HCT116 (cell line): ENCODE results near the gene KRT33B. TPM values are rescaled to one million over a fixed set of nuclear protein-coding genes. Genes with fewer than 3 reads are reported as not detected.

ENCODE experiments used
- ATAC-seq: fragments of 200-7000 bp; cut with Tn5 transposase; 2 replicates; pipeline ENCODE4 v1.9.1; 2020; ENCODE audit warnings: mild to moderate bottlenecking, moderate library complexity
- BruUV-seq: library from RNA; stranded (reverse); fragments of 400-500 nt; replicated peaks from 2 replicates; lab custom pipeline; 2021; lab: Mats Ljungman, UMichigan
- CTCF ChIA-PET: fragments of 300-600 bp; sonication (Branson Sonifier 250); formaldehyde crosslinking; loops from one replicate; lab custom pipeline; 2021; ENCODE audit warnings: antibody characterized with exemption; lab: Charles Lee
- POLR2A ChIA-PET: fragments of 300-600, 350-600 bp; sonication (Branson Sonifier 250); formaldehyde crosslinking; loops from one replicate; lab custom pipeline; 2021; ENCODE audit warnings: antibody characterized with exemption; lab: Charles Lee
- RAD21 ChIA-PET, 2 experiments: fragments of 300-600 bp; sonication (Branson Sonifier 250); formaldehyde crosslinking; loops; one replicate each; lab custom pipeline; 2023; ENCODE audit warnings: low total read pairs in 2 of 2; ENCODE audit not compliant: uncharacterized antibody in 2 of 2, unreplicated experiment in 2 of 2, low non-redundant PET in 1 of 2; lab: Charles Lee
- DNase-seq: peaks from one replicate; pipeline ENCODE4 v3.0.0-alpha.2; 2010; ENCODE audit warnings: low read depth, low spot score
- H2AFZ ChIP-seq: fragments of 200-600 bp; shearing (Covaris generic), sonication (generic); 2 replicates; pipeline ENCODE4 v1.6.1; 2017; ENCODE audit warnings: low read depth, mixed run types, mixed read lengths, antibody characterized with exemption, low read length; ENCODE audit not compliant: poor library complexity, severe bottlenecking
- H3K27ac ChIP-seq: 2 replicates; pipeline ENCODE4 v1.5.1; 2012; ENCODE audit warnings: low read depth, low read length
- H3K27me3 ChIP-seq: fragments of 200-600 bp; sonication (generic); 2 replicates; pipeline ENCODE4 v1.6.1; 2016; ENCODE audit warnings: mixed run types, low read length, mixed read lengths; ENCODE audit not compliant: insufficient read depth
- H3K36me3 ChIP-seq, 2 experiments: fragments of 200-500 bp in 1 of 2; fragments of 200-600 bp in 1 of 2; sonication (Bioruptor generic) in 1 of 2; sonication (generic) in 1 of 2; 2 replicates each; pipeline versions ENCODE4 v1.5.1 to v1.6.1; 2014 to 2016; ENCODE audit warnings: low read length in 2 of 2, inconsistent platforms in 1 of 2, mixed read lengths in 1 of 2, mixed run types in 1 of 2; ENCODE audit not compliant: insufficient read depth in 2 of 2, control insufficient read depth in 1 of 2
- H3K4me1 ChIP-seq, 2 experiments: fragments of 200-600 bp in 1 of 2; sonication (generic) in 1 of 2; 2 replicates each; pipeline versions ENCODE4 v1.5.1 to v1.6.1; 2012 to 2017; ENCODE audit warnings: low read length in 2 of 2, inconsistent platforms in 1 of 2, mild to moderate bottlenecking in 1 of 2, mixed read lengths in 1 of 2, mixed run types in 1 of 2, moderate library complexity in 1 of 2; ENCODE audit not compliant: insufficient read depth in 2 of 2, control insufficient read depth in 1 of 2
- H3K4me2 ChIP-seq: fragments of 200-600 bp; sonication (generic); 2 replicates; pipeline ENCODE4 v1.6.1; 2017; ENCODE audit warnings: mixed run types, low read length, mixed read lengths
- H3K4me3 ChIP-seq, 2 experiments: fragments of 200-600 bp in 1 of 2; sonication (generic) in 1 of 2; replicated peaks in 1 of 2; 2 replicates each; pipeline ENCODE4 v1.5.1; 2011 to 2016; ENCODE audit warnings: low read length in 2 of 2, control low read depth in 1 of 2, low read depth in 1 of 2, mild to moderate bottlenecking in 1 of 2, mixed read lengths in 1 of 2, mixed run types in 1 of 2
- H3K79me2 ChIP-seq: fragments of 200-600 bp; sonication (generic); 2 replicates; pipeline ENCODE4 v1.6.1; 2017; ENCODE audit warnings: mild to moderate bottlenecking, mixed run types, low read length, moderate library complexity, mixed read lengths; ENCODE audit not compliant: insufficient read depth
- H3K9ac ChIP-seq: fragments of 200-600 bp; sonication (generic); 2 replicates; pipeline ENCODE4 v1.6.1; 2016; ENCODE audit warnings: low read length, mixed read lengths
- H3K9me2 ChIP-seq: fragments of 200-600 bp; sonication (generic), shearing (Covaris generic); 2 replicates; pipeline ENCODE4 v1.6.1; 2017; ENCODE audit warnings: mixed run types, mild to moderate bottlenecking, moderate library complexity; ENCODE audit not compliant: insufficient read depth
- H3K9me3 ChIP-seq, 2 experiments: fragments of 200-500 bp in 1 of 2; fragments of 200-600 bp in 1 of 2; sonication (Bioruptor generic) in 1 of 2; sonication (generic) in 1 of 2; 2 replicates each; pipeline ENCODE4 v1.6.1; 2014 to 2017; ENCODE audit warnings: low read length in 2 of 2, mixed read lengths in 2 of 2, inconsistent platforms in 1 of 2, low read depth in 1 of 2, mild to moderate bottlenecking in 1 of 2, mixed run types in 1 of 2, moderate library complexity in 1 of 2; ENCODE audit not compliant: control insufficient read depth in 1 of 2, insufficient read depth in 1 of 2
- H4K20me1 ChIP-seq: fragments of 200-600 bp; sonication (generic), shearing (Covaris generic); 2 replicates; pipeline ENCODE4 v1.6.1; 2017; ENCODE audit warnings: mixed run types, mild to moderate bottlenecking, moderate library complexity; ENCODE audit not compliant: insufficient read depth
- CBX3 ChIP-seq: IDR thresholded peaks from 2 replicates; pipeline ENCODE4 v1.6.1; 2012; ENCODE audit warnings: low read depth
- EGR1 ChIP-seq: IDR thresholded peaks from 2 replicates; pipeline ENCODE4 v1.6.1; 2012; ENCODE audit warnings: low read depth
- EZH2 ChIP-seq: fragments of 200-600 bp; sonication (generic); IDR thresholded peaks from 2 replicates; pipeline ENCODE4 v1.6.1; 2017; ENCODE audit warnings: antibody characterized with exemption, mixed run types
- EZH2phosphoT487 ChIP-seq: fragments of 200-600 bp; IDR thresholded peaks from 2 replicates; pipeline ENCODE4 v1.6.1; 2018; ENCODE audit warnings: antibody characterized with exemption, borderline replicate concordance
- POLR2A ChIP-seq: IDR thresholded peaks from 2 replicates; pipeline ENCODE4 v1.7.0; 2011; ENCODE audit warnings: borderline replicate concordance; ENCODE audit not compliant: insufficient read depth, insufficient read length; ENCODE audit errors: extremely low read depth
- POLR2AphosphoS5 ChIP-seq: IDR thresholded peaks from 2 replicates; pipeline ENCODE4 v1.6.1; 2011; ENCODE audit warnings: mild to moderate bottlenecking, low read depth, low read length, moderate library complexity
- SIN3A ChIP-seq: IDR thresholded peaks from 2 replicates; pipeline ENCODE4 v1.6.1; 2012; ENCODE audit warnings: low read depth
- TCF7L2 ChIP-seq: IDR thresholded peaks from 2 replicates; pipeline ENCODE4 v1.7.0; 2011; ENCODE audit warnings: borderline replicate concordance, inconsistent platforms; ENCODE audit not compliant: insufficient read depth, insufficient read length; ENCODE audit errors: extremely low read depth
- ZFX ChIP-seq: fragments of 450-650 bp; IDR thresholded peaks from 2 replicates; pipeline ENCODE4 v1.6.1; 2017
- ZNF274 ChIP-seq: fragments of 200-500 bp; sonication (Bioruptor generic); IDR thresholded peaks from 2 replicates; pipeline ENCODE4 v1.6.1; 2014; ENCODE audit warnings: mild to moderate bottlenecking, low read depth, low read length, inconsistent platforms
- intact Hi-C: fragments of 100-400 bp; cut with micrococcal nuclease; formaldehyde crosslinking; loops from 2 replicates; pipeline ENCODE4 v1.10.0; 2022
- total RNA-seq: library from RNA; stranded (reverse); gene quantifications from one replicate; pipeline ENCODE4 v1.2.1, GENCODE V29; 2021; ENCODE audit not compliant: unreplicated experiment
- TF ChIP-seq, protein P1 (sequence below): IDR thresholded peaks from 2 replicates; pipeline ENCODE4 v1.6.1; 2012; ENCODE audit warnings: low read depth
- TF ChIP-seq, protein P2 (sequence below), 3 experiments: fragments of 200-600 bp in 1 of 3; sonication (generic) in 1 of 3; IDR thresholded peaks in 2 of 3; conservative IDR thresholded peaks in 1 of 3; 2 replicates each; pipeline ENCODE4 v1.5.1; 2012 to 2017; ENCODE audit warnings: low read depth in 2 of 3, low read length in 2 of 3, antibody characterized with exemption in 1 of 3, borderline replicate concordance in 1 of 3, control low read depth in 1 of 3, mild to moderate bottlenecking in 1 of 3, mixed read lengths in 1 of 3, mixed run types in 1 of 3, moderate library complexity in 1 of 3; ENCODE audit not compliant: insufficient read depth in 1 of 3
- TF ChIP-seq, protein P3 (sequence below): IDR thresholded peaks from 2 replicates; pipeline ENCODE4 v1.6.1; 2012

Gene KRT33B
- total RNA-seq, 1 experiment from 2014 or later = not detected

DNA sequence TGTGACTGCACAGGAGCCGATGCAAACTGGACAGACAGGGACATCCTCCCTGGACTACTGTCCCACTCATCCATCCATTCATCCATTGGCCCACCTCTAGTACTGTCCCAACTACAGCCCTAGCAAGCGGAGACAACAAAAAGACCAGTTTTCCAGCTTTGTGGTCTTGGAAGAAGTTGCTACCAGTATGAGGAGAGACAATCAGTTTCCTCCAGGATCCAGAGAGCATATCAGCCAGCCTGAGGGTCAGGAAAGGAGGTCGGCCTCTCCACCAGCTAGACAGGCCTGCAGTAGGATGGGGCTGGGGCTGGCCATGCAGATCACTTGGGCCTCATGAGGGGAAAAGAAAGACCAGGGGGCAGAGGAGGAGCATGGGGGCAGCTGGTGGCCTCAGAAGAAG is 35.8 kb downstream of the KRT33B start:
- no peak for DNase-seq
- Histone ChIP-seq H3K36me3 (no peaks in the 10 kb centered on the region), H3K4me1 (peaks cover 3 to 25% of the 10 kb centered on the region in 2 experiments; a peak in 3 of 4 replicates), H2AFZ (no peak overlapping the region), H3K4me3 (no peak overlapping the region), H4K20me1 (no peaks in the 10 kb centered on the region)
- no peak for ATAC-seq
- no TSS peak for BruUV-seq
- TF ChIP-seq, protein P1, sequence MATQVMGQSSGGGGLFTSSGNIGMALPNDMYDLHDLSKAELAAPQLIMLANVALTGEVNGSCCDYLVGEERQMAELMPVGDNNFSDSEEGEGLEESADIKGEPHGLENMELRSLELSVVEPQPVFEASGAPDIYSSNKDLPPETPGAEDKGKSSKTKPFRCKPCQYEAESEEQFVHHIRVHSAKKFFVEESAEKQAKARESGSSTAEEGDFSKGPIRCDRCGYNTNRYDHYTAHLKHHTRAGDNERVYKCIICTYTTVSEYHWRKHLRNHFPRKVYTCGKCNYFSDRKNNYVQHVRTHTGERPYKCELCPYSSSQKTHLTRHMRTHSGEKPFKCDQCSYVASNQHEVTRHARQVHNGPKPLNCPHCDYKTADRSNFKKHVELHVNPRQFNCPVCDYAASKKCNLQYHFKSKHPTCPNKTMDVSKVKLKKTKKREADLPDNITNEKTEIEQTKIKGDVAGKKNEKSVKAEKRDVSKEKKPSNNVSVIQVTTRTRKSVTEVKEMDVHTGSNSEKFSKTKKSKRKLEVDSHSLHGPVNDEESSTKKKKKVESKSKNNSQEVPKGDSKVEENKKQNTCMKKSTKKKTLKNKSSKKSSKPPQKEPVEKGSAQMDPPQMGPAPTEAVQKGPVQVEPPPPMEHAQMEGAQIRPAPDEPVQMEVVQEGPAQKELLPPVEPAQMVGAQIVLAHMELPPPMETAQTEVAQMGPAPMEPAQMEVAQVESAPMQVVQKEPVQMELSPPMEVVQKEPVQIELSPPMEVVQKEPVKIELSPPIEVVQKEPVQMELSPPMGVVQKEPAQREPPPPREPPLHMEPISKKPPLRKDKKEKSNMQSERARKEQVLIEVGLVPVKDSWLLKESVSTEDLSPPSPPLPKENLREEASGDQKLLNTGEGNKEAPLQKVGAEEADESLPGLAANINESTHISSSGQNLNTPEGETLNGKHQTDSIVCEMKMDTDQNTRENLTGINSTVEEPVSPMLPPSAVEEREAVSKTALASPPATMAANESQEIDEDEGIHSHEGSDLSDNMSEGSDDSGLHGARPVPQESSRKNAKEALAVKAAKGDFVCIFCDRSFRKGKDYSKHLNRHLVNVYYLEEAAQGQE = no peak
- TF ChIP-seq ZFX = no peak
- no peak for TF ChIP-seq TCF7L2
- no peak for TF ChIP-seq CBX3
- TF ChIP-seq, protein P2, sequence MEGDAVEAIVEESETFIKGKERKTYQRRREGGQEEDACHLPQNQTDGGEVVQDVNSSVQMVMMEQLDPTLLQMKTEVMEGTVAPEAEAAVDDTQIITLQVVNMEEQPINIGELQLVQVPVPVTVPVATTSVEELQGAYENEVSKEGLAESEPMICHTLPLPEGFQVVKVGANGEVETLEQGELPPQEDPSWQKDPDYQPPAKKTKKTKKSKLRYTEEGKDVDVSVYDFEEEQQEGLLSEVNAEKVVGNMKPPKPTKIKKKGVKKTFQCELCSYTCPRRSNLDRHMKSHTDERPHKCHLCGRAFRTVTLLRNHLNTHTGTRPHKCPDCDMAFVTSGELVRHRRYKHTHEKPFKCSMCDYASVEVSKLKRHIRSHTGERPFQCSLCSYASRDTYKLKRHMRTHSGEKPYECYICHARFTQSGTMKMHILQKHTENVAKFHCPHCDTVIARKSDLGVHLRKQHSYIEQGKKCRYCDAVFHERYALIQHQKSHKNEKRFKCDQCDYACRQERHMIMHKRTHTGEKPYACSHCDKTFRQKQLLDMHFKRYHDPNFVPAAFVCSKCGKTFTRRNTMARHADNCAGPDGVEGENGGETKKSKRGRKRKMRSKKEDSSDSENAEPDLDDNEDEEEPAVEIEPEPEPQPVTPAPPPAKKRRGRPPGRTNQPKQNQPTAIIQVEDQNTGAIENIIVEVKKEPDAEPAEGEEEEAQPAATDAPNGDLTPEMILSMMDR (IDR thresholded peaks at IDR 0.05 in 2 of 3, conservative IDR thresholded peaks at IDR 0.05 in 1 of 3; ENCODE audit: borderline replicate concordance in 1 of 3, insufficient read depth in 1 of 3, low read depth in 2 of 3, low read length in 2 of 3) = no peak
- TF ChIP-seq, protein P3, sequence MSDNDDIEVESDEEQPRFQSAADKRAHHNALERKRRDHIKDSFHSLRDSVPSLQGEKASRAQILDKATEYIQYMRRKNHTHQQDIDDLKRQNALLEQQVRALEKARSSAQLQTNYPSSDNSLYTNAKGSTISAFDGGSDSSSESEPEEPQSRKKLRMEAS = no peak
- TF ChIP-seq EZH2phosphoT487 = no peak
- no peak for TF ChIP-seq POLR2A
- no peak for TF ChIP-seq ZNF274
- no peak for TF ChIP-seq SIN3A
- TF ChIP-seq POLR2AphosphoS5 = no peak
- TF ChIP-seq EZH2 = no peak
- no peak for TF ChIP-seq EGR1
- TF ChIP-seq, all 23 proteins: peak for 0
- ChIA-PET CTCF (interaction anchor here (0.9 kb wide), 1 partner anchor 10 kb away, joined by 3 read pairs; no protein-coding TSS in a partner anchor), POLR2A (no interaction called here), RAD21 (no interaction called here)
- Histone ChIP-seq H3K4me2 (no peak overlapping the region), H3K9me2 (no peaks in the 10 kb centered on the region), H3K27ac (no peak overlapping the region), H3K27me3 (no peaks in the 10 kb centered on the region), H3K9ac (no peak overlapping the region), H3K79me2 (no peaks in the 10 kb centered on the region), H3K9me3 (peaks cover 0 to 4% of the 10 kb centered on the region in 2 experiments; a peak in 1 of 4 replicates)
- intact Hi-C loops = no loop called here
